Activated CD8-positive, alpha-beta memory T cell treated with anti-CD3 and anti-CD28 coated beads, Interleukin-2, amount 50 U/mL, for 1 hour (primary cell): Measurements from ENCODE around the gene GOLIM4.

Source experiments
- DNase-seq: peaks from one replicate; pipeline ENCODE4 v3.0.0-alpha.2; 2020; ENCODE audit errors: extremely low read depth

GOLIM4 gene

GRCh38 chr3:167996514-167996913, 99.2 kb downstream of the GOLIM4 start:
- no peak for DNase-seq

DNA sequence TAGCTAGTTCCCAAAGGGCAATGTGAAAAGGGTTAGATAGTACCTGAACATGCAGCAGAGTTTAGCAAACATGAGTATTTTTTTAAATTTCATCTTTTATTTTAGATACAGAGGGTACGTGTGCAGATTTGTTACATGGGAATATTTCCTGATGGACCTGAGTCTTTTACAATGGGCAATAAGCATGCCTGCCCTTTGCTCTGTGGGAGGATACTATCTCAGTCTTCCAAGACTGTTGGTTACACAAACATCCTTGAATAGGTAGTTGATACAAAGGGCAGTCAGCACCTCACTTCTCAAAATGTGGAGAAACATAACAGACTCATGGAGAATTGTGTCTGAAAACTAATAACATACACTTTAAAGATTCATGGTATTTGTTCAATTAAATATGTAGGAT, 103.3 kb downstream of the GOLIM4 start:
- no peak for DNase-seq

DNA sequence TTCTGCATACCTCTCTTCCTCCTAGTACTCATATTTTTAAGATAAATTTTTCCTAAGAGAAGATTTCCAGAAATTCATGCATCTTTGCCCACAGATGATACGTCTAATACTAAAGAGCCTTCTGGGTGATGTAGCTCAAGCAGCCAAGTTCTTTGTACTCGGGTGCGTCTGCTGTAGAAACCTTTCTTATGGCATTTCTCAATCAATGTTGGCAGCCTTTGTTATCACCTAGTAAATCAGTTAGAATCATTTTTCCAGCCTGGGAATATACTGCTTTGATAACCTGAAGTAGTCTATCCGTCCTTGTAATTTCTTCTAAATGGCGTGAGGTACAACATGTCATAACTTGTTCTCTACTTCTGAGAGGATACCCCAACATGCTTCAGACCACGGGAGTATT, 104.5 kb downstream of the GOLIM4 start:
- DNase-seq: no peak

DNA sequence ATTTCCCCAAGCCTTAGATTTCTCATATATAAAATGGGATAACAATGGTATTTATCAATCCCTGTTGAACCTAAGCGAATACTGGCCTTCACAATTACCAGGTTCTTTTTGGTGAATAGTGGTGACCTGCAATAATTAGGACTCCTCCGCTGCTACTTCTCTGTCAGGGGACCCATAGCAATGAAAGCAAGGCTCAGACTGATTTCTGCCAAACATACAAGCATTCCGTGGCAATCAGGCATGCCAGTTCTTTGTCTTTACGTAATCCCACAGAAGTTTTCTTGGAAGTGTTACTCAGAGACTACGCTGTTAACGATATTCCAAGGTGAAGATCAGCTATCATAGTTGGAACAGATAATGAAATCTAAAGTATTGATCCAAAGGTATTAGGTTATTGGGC, 105.7 kb downstream of the GOLIM4 start:
- no peak for DNase-seq

DNA sequence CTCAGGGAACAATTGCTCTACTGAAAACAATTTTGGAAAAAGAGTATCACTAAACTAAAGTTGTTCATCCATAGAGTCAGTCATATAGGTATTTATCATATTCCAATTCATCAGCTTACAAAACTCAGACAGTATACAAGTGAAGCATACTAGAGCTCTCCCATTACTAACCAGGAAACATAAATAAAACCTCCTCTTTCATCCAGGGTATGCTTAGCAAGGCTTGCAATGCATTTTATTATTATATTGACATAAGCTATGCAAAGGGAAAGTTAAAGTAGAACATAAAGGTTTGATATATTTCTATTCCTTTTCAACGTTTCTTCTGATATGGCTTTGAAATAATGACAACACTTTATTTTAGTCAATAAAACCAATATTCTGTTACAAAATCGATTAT, 106.7 kb downstream of the GOLIM4 start:
- no peak for DNase-seq

GRCh38 chr3:167983583-167983982, 112.1 kb downstream of the GOLIM4 start:
- no peak for DNase-seq

- no peak for DNase-seq
These were observed 117.2 kb downstream of the GOLIM4 start for GRCh38 chr3:167978486-167978885.

GRCh38 chr3:167978071-167978470, 117.7 kb downstream of the GOLIM4 start:
- no peak for DNase-seq

DNA sequence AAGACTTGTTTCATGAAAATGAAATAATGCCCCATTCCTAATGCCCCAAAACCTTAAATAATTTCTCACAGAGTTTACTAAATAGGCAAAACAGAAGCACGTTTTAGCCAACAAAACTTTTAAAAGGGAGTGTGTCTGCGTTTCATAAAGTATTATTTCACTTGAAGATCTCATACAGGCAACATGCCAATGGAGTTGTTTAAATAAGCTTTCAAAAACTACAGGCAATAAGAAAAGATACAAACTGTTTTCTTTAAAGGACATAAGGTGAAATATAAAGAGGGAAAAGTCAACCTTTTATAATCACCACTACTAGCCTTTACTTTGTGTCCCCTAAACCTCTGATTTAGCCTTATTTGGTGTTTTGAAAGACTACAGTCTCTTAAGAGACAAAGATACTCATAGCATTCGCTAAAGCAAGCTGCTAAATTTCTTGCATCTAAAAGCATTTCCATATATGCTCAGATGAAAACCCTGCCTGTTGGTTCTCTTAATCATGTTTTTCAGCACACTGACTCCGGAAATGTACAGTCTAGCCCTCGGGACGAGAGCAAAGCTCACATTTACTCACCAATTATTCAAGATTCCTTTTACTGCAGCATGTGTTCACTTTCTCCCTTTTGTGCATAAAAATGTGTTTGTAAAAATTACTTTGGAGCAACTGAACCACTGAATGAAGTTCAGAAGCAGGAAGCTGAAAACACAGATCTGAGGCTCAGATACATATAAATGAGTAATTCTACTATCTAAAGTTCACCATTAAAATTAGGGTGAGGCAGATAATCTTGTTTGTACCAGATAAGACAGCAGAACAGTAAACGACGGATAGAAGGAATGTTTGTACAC, 119.0 kb downstream of the GOLIM4 start:
- DNase-seq: no peak

GRCh38 chr3:167973901-167974300, 121.8 kb downstream of the GOLIM4 start:
- no peak for DNase-seq

DNA sequence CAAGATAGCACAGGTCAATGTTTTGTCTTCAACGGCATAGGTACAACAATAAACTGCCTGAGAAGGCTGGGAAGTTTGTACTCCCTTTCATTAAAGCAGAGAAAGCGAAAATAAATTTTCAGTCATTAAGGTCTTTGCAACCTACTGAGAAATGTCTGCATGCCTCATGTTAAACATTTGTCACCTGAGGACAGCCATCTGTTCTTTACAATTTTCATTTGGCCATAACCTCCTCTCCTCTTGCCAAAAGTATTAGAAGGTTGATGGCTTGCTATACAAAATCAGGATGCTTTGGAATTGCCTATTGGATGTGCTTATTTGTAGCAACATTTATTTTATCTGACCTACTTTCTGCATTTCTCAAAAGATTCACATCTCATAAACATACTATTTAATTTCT, 122.7 kb downstream of the GOLIM4 start:
- DNase-seq: no peak

DNA sequence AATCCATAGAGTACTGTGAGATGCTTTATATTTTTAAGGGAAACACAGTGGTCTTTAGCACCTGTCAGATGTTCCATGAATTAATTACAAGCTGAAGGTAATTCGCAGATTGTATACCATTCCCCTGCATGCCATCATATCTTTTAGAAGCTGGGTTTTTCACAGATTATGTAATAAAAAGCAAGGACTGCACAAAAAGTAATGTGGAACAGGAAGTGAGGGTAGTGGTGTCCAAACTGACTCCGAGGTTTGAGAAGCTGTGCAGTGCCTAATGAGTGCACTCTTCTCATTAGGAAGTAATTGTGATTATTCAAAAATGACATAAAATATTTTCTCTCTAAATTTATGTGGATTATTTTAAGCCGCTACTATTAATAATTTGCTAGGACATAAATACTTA, 123.2 kb downstream of the GOLIM4 start:
- no peak for DNase-seq

- no peak for DNase-seq
These were observed 126.2 kb downstream of the GOLIM4 start for GRCh38 chr3:167969548-167969947.

- DNase-seq: no peak
These were observed 128.3 kb downstream of the GOLIM4 start for GRCh38 chr3:167967257-167968036.
